ENCODE results near the gene WDR90.
A peak's percentile ranks its signal among the peaks of the same experiment; 100 is the strongest.

Gene WDR90

GRCh38 chr16:684961-685696, 36.0 kb downstream of the WDR90 start (continued):
- no peak for TF ChIP-seq CTCF (tag by site-specific recombination; IDR thresholded peaks at IDR 0.05)
- TF ChIP-seq ZNF555 (tag by site-specific recombination; conservative IDR thresholded peaks at IDR 0.05) = no peak
- no peak for TF ChIP-seq ZBTB8A (tag by site-specific recombination; IDR thresholded peaks at IDR 0.05)
- TF ChIP-seq KLF9 (tag by site-specific recombination; IDR thresholded peaks at IDR 0.05; ENCODE audit: low read depth) = peak; percentile 40
- no peak for TF ChIP-seq ZNF558 (tag by site-specific recombination; IDR thresholded peaks at IDR 0.05)
- no peak for TF ChIP-seq OSR2 (tag by site-specific recombination; IDR thresholded peaks at IDR 0.05)
- no peak for TF ChIP-seq ZNF174 (tag by site-specific recombination; IDR thresholded peaks at IDR 0.05)
- TF ChIP-seq ZNF26 (tag by site-specific recombination; IDR thresholded peaks at IDR 0.05) = no peak
- TF ChIP-seq ZNF398 (tag by site-specific recombination; IDR thresholded peaks at IDR 0.05) = 0 out of 2 replicates have a peak, but pooled peaks have one; percentile 9
- TF ChIP-seq ZNF423 (tag by site-specific recombination; IDR thresholded peaks at IDR 0.05) = no peak
- TF ChIP-seq ZFP69B (tag by site-specific recombination; IDR thresholded peaks at IDR 0.05) = no peak
- TF ChIP-seq ZNF561 (tag by site-specific recombination; IDR thresholded peaks at IDR 0.05; ENCODE audit: borderline replicate concordance) = no peak
- no peak for TF ChIP-seq ZNF610 (tag by site-specific recombination; IDR thresholded peaks at IDR 0.05; ENCODE audit: borderline replicate concordance)
- TF ChIP-seq ZNF449 (tag by site-specific recombination; IDR thresholded peaks at IDR 0.05) = no peak

GRCh38 chr16:685967-686366, 36.8 kb downstream of the WDR90 start:
- peaks cover 3 to 70% of the 10 kb centered on the region in 2 experiments; a peak in 1 of 3 replicates for H3K36me3 ChIP-seq (ENCODE audit: control insufficient read depth in 2 of 2, insufficient read depth in 1 of 2, low read length in 2 of 2)
- peaks cover 9% of the 10 kb centered on the region; the same call in 1 of the 2 replicates for H3K4me1 ChIP-seq (ENCODE audit: control insufficient read depth, insufficient read depth, low read length)
- ChIA-PET CTCF (interaction anchor here (0.8 to 1.8 kb wide), 3 partner anchors 9 to 27 kb away, joined by 3 read pairs; no protein-coding TSS in a partner anchor), POLR2A (interaction anchor here (0.5 to 1.5 kb wide), 2 partner anchors 9 to 85 kb away, joined by 3 to 6 read pairs; no protein-coding TSS in a partner anchor)
- H3K4me3 ChIP-seq (ENCODE audit: low read depth, low read length) = no peak overlapping the region
- no peaks in the 10 kb centered on the region for H3K9me3 ChIP-seq (ENCODE audit: control insufficient read depth, insufficient read depth, low read depth, low read length)
- no peak overlapping the region for H3K27ac ChIP-seq (ENCODE audit: extremely low read depth, low read depth, low read length)
- no peak for TF ChIP-seq REST (tag by site-specific recombination; IDR thresholded peaks at IDR 0.05)
- 0 out of 2 replicates have a peak, but pooled peaks have one; percentile 32 for TF ChIP-seq BCL11B (tag by site-specific recombination; IDR thresholded peaks at IDR 0.05; ENCODE audit: low read depth)
- peak; percentile 71; the same call in 1 of the 2 replicates for TF ChIP-seq ZNF2 (tag by site-specific recombination; IDR thresholded peaks at IDR 0.05)
- TF ChIP-seq ZXDB (tag by site-specific recombination; IDR thresholded peaks at IDR 0.05) = 0 out of 2 replicates have a peak, but pooled peaks have one; percentile 14
- peak; percentile 87 for TF ChIP-seq HIC1 (tag by site-specific recombination; IDR thresholded peaks at IDR 0.05)
- 0 out of 2 replicates have a peak, but pooled peaks have one; percentile 38 for TF ChIP-seq ZNF76 (tag by site-specific recombination; IDR thresholded peaks at IDR 0.05; ENCODE audit: borderline replicate concordance, low read depth)

All from HEK293 (cell line).